Fibroblast of pulmonary artery (primary cell): Measurements from ENCODE around the gene TLX1.

Source experiments
- DNase-seq: peaks from one replicate; pipeline ENCODE4 v3.0.0-alpha.2; 2010; ENCODE audit warnings: low read depth
- H3K4me3 ChIP-seq: replicated peaks from 2 replicates; pipeline ENCODE4 v1.5.1; 2011; ENCODE audit warnings: low read depth, mild to moderate bottlenecking, control low read depth, low read length, moderate library complexity
- TF ChIP-seq, protein P1 (sequence below): IDR thresholded peaks from 2 replicates; pipeline ENCODE4 v1.5.1; 2011; ENCODE audit warnings: mild to moderate bottlenecking, control low read depth, low read length, inconsistent platforms; ENCODE audit errors: missing control alignments

Gene TLX1

DNA sequence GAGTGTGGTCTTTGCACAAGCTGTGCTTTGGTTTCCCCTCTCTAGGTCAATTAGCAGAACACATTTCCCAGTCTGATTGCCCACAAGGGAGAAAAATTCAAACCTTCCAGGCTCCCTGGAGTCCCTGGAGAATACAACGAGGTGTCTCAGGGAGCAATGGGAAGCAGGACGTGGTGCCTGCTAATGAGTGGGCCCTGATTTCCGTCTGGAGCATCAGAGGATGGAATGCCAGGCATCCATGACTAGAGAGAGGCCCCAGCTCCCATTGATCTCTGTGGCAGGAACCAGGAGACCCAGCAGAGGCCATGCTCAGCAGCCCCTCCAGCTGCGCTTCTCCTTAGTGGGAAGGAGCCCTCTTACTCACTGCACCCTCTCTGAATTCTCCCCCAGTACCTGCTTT, 33.2 kb upstream of the TLX1 start:
- no peak for DNase-seq
- TF ChIP-seq, protein P1, sequence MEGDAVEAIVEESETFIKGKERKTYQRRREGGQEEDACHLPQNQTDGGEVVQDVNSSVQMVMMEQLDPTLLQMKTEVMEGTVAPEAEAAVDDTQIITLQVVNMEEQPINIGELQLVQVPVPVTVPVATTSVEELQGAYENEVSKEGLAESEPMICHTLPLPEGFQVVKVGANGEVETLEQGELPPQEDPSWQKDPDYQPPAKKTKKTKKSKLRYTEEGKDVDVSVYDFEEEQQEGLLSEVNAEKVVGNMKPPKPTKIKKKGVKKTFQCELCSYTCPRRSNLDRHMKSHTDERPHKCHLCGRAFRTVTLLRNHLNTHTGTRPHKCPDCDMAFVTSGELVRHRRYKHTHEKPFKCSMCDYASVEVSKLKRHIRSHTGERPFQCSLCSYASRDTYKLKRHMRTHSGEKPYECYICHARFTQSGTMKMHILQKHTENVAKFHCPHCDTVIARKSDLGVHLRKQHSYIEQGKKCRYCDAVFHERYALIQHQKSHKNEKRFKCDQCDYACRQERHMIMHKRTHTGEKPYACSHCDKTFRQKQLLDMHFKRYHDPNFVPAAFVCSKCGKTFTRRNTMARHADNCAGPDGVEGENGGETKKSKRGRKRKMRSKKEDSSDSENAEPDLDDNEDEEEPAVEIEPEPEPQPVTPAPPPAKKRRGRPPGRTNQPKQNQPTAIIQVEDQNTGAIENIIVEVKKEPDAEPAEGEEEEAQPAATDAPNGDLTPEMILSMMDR = no peak
- H3K4me3 ChIP-seq = no peak overlapping the region

DNA sequence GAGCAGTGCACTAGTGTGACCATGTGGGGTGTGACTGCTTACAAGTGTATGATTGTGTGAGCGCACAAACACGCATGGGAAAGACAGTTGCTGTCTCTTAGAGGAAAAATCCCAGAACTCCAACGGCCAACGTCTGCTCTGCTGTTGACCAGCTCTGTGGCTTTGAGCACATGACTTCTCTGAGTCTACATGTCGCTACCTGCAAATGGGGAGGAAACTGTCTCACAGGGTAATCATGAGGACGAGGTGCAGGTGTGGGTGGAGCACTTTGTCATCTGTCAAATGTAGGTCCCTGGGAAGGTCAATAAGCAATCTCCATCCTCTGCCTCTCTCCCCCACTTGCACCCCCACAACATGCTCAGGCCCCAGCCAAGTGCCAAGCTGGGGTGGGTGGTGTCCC, 31.2 kb upstream of the TLX1 start:
- no peak for DNase-seq
- H3K4me3 ChIP-seq = no peak overlapping the region
- TF ChIP-seq, protein P1 = no peak

DNA sequence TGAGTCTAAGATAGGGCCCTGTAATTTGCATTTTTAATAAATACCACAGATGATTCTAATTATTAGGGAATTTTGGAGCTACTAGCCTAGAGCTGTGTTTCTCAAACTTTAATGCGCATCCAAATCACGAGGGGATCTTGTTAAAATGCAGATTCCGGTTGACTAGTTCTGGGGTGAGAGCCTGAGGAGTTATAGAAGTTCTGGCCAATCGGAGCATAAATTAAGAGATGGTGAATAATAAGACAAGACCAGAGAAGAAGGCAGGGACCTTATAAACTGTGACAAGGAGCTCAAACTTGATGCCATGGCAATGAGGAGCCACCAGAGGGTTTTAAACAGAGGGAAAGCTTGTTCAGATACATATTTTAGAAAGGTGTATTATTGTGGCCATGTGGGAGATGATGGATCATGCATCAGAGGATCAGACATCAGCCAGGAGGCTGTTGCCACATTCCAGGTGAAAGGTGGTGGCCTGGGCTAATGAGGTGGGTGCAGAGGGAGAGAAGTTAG, 29.7 kb upstream of the TLX1 start:
- TF ChIP-seq, protein P1 = no peak
- no peak for DNase-seq
- no peak overlapping the region for H3K4me3 ChIP-seq

DNA sequence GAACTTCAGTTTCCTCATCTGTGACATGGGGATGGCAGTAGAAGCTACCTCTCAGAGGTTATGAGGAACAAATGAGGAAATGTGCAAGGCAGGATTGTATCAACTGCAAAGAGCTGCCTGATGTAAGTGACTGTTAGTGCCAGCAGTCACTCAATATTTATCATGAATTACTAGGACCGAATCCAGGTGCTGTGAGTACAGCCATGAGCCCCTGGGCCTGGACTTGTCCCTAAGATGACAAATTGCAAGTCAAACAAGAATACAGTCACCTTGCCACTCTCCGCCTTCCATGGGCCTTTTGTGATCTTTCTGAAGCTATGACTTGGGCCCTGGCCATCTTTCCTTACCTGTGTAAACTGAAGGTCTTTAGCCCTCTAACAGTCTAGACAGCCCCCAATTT, 27.7 kb upstream of the TLX1 start:
- DNase-seq = no peak
- H3K4me3 ChIP-seq = no peak overlapping the region
- TF ChIP-seq, protein P1 = no peak

DNA sequence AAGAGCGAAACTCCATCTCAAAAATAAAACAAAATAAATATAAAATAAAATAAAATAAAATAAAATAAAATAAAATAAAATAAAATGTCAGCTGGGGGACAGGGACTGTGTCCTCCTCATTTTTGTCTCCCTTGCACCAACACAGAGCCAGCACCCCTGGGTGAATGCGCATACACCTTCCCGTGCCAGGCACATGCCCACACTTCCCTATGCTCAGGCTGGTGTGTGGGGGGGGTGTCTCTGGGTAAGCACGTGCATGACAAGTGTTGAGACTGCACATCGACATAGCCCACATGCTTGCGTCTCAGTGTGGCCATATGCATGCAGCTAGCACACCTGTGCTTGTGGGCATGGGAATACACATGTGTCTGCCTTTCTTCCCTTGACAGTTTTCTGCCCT, 24.7 kb upstream of the TLX1 start:
- TF ChIP-seq, protein P1 = no peak
- DNase-seq = no peak
- H3K4me3 ChIP-seq = no peak overlapping the region

DNA sequence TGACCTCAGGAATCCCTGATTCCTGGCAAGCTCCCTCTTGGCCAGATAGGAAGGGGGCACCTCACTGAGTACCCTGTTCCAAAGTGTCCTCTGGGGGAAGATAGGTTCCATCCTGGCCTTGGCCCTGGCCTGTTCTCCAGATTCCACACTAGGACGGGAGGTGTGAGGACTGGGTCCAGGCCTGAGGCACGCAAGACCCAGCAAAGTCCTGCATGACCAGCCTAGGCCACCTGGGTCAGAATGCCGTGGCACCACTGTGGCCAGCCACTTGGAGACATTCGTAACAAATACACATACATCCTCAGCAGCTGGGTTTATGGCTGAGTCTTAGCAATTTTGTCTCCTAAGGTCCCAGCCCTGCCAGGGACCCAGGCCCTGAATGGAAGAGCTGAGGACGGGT, 23.3 kb upstream of the TLX1 start:
- no peak overlapping the region for H3K4me3 ChIP-seq
- TF ChIP-seq, protein P1 = no peak
- DNase-seq = no peak

DNA sequence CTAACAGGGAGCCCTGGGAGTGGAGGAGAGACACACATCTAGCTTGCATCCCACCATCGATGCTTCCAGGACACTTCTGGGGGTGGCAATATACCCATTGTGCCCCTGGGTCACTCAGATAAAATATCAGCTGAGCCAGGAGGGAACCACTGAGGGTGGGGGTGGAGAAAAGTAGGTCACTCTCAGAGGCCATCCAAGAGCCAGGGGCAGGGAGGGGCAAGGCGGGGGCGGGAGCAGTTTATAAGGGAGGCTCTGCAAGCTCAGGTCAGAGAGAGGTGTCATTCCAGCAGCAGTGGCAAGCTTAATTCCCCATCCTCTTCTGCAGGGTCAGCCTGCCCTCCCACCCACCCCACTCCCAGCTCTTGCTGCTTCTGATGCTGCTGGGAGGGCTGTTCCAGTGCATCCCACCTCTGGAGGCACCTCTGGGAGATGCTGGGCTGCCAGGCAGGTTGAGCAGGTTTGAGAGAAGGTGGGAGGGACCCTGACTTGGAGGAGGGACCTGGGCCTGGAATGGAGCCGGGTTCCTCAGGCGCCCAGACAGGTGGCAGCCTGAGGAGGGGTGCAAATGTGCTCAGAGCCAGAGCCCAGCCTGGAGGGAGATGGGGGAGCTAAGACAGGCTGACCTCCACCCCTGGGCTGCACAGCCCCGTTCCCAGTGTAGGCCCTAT, 20.1 kb upstream of the TLX1 start:
- H3K4me3 ChIP-seq = no peak overlapping the region
- no peak for DNase-seq
- TF ChIP-seq, protein P1 = no peak
